HG02973 (cell line): Measurements from ENCODE around the gene NEGR1.
A peak's percentile ranks its signal among the peaks of the same experiment; 100 is the strongest.

Source experiments
- ATAC-seq: cut with Tn5 transposase; IDR thresholded peaks from one replicate; pipeline ENCODE4 v1.9.1; 2021; ENCODE audit warnings: moderate library complexity; ENCODE audit not compliant: unreplicated experiment

The NEGR1 gene

DNA sequence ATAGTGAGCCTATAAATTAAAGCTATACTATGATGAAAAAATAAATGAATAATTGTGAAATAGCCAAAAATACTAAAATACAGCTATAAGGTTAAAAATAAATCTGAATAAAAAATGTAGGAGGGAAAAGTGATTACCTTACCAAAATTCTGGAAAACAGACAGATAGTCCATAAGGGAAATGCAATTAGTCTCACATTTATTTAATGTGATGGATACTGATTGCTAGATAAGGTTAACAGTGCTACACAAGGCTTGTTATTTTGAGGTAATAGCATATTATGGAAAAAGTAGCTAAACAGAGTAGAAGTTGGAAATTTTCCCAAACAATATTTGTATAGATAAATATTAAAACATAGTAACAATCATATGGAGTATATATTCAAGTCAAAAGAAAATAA, 413.0 kb downstream of the NEGR1 start:
- no peak for ATAC-seq

DNA sequence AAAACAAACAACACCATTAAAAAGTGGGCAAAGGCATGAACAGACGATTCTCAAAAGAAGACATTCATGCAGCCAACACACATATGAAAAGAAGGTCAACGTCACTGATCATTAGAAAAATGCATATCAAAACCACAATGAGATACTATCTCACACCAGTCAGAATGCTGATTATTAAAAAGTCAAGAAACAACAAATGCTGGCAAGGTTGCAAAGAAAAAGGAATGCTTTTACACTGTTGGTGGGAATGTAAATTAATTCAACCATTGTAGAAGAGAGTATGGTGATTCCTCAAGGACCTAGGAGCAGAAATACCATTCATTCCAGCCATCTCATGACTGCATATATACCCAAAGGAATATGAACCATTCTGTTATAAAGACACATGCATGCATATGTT, 419.6 kb downstream of the NEGR1 start:
- no peak for ATAC-seq

- ATAC-seq = no peak
Observed at GRCh38 chr1:71861022-71861421, 421.3 kb downstream of the NEGR1 start.

DNA sequence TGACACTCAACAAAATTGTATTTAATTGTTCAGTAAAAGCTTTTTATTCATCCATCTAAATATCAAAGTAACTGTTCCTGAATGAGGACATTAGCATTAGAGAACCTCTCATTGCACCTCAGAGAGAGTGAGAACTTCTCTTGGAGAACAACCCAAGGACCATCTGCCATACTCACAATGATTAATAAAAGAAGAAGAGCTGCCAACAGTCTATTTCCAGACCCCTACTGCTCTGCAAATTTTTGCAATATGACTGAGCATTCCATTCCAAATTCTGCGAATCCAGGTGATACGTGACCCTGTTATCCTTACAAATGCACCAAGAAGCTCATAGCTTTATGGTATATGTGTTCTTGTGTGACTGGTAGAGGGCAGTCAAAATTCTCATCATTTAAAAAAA, 422.5 kb downstream of the NEGR1 start:
- ATAC-seq = no peak

GRCh38 chr1:71857862-71858261, 424.5 kb downstream of the NEGR1 start:
- no peak for ATAC-seq

- ATAC-seq = no peak
Observed at GRCh38 chr1:71853360-71853759, 429.0 kb downstream of the NEGR1 start.

DNA sequence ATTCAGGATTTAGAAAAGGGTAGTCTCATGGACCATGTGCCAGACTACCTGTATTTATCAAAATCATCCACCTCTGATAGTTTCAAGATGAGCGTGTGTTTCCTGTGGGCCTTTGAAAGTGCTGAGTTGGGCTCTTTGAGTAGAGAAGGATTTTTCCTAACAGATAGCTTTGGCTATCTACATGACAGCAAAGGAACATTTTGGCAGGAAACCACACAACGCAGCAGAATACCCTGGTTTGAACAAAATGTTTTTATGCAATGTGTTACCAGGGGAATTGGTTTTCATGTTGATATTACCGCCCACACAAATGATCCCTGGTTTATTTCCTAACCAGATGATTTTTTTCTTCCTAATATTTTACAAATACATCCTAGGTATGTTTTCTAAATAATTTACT, 431.4 kb downstream of the NEGR1 start:
- ATAC-seq = no peak

DNA sequence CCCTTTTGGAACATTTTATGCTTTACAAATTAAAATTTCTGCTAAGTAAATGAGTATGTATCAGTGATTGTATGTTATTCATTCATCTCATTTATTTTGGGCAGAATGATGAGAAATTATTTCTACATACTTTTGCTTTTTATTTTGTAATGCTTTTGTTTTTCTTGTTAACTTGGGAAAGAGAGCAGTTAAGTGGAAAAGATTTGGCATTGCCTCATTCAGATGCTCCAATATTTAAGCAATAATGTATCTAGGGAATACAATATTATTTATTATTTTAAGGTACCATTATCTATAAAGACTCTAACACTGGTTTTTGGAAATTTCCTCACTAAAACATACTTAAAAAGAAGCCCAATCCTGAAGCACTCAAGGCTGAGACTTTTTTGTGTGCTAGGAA, 431.8 kb downstream of the NEGR1 start:
- ATAC-seq = no peak

DNA sequence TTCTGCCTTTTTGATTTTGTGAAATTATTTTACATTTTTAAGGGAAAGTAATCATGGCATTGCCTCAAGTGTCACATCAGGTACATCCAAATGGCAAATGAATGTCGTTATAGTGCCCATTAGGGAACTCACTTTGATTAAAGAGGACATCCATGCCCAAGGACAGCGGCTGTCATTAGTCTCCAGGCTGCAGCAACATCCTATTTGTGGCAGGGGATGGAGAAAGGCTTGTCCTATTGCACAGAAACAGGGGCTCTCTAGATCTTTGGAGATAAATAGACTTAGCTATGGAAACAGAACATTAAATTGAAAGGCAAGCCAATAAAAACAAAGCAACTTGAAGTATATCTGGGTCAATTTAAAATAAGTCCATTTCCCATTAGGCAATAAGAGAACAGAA, 439.3 kb downstream of the NEGR1 start:
- no peak for ATAC-seq

DNA sequence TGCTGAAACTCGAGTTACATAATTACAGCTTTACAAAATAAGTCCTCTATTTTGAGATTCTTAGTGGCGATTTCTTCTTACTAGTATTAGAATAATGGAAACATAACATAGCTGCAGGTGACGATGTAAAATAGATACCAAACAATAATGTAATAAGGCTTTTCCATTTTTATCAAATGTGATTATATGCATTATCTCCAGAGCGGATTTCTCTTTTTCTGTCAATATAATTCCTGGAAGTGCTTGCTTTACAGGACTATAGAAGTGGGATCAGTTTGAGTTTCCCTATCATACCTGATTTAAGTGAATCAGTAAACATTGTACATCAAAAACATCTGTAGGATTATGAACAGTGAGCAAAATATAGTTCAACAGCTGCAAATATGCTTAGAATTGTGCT, 442.5 kb downstream of the NEGR1 start:
- no peak for ATAC-seq

- no peak for ATAC-seq
Observed at GRCh38 chr1:71836904-71837303, 445.4 kb downstream of the NEGR1 start.

DNA sequence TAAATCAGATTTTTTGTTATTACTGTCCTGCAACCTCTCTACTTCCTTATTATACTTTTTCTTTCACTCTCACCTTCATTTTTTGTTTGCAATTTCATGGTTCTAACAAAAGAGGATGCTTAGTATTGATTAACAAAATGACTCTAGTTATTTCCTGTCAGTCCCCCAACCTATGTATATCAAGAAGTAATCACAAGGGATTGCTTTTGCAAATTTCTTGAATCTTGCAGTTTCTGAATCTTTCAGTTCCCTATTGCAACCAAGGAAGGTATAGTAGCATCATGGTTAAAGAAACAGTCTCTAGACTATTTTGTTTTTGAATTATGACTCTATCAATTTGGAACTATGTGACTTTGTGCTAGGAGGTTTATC, 446.9 kb downstream of the NEGR1 start:
- peak; percentile 81 for ATAC-seq

- ATAC-seq = no peak
Observed at GRCh38 chr1:71834601-71835441, 447.5 kb downstream of the NEGR1 start.

DNA sequence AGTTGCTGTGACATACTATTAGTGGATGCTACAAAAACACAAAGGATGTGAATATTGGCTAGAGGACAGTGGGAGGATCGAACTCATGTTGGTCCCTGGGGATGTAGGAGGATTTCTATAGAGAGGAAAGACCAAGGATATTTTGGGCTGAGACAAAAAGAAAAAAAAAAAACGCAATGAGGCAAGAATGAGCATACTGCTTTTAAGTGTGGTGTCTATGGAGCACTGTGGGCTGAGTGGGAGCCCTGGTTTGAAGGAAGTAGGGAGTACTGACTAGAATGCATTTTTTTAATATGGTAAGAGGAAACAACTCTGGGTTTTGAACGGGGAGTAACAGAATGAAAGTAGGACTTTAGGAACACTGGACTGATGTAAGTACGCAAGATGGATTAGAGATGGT, 450.7 kb downstream of the NEGR1 start:
- ATAC-seq = no peak

DNA sequence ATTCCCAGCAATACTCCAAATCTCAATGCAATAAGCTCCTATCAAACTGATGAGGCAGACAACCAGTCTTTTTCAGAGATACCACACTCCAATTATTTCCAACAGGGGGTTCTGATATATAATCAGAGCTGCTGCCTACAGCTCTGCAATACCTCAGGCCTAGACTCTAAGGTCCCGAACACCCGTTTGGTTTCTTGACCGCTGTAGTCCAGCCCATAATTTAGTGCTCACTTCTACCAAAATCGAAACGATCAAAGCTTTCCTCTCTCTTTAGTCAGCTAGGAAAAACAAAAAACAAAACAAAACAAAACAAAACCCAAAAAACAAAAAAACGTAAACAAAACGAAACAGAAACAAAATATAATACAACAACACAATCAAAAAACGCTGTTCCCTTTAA, 453.0 kb downstream of the NEGR1 start:
- no peak for ATAC-seq

DNA sequence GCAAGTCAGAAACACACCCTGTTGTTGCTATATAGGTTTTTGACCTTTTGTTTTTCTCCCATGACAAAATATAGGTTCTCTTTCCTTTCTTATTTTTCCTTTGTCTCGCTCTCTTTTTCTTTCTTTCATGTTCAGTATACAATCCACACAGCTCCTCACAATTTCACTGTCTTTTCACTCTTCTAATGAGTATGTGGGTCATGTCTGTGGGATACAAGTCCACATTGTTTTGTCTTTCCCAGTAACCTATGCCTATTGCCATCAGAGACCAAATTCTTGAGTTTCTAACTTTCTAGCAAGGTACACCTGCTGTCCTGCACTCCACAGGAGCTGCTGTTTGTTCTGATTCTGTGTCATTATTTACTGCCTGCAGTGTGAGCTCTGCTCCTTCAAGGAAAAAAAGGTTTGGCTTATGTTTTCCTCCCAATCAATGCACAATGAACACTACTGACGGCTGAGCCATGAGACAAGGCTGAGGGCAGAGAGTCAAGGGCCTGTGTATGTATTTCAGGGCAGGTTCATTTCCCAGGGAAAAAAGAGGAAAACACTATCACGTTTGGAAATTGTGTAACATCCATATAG, 453.8 kb downstream of the NEGR1 start:
- ATAC-seq = no peak

DNA sequence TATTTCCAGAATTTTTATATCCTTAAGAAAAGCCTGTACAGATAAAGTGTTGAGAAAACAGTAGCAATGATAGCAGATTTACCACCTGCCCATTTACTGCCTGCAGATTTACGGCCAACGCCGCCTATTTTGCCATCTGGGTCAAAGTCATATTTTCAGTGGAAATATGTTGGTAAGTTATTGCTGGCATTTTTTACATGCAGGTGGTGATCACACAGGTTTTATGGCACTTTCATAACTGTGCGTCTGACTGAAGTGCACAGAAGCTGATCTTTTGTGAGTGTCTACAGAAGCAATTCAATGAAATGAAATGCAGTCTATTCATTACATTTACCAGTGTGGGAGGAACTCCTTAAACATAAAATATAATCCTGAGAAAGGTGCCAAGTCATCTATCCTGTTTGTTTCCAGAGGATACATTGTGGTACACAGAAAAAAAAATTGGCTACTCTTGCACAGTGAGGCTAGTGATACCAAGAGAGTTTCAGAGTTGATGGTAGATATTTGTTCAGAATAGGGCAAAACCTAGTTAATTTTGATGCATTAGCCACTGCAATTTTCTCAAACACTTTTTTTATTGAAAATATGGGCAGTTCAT, 458.5 kb downstream of the NEGR1 start:
- ATAC-seq = no peak

GRCh38 chr1:71817028-71817427, 465.3 kb downstream of the NEGR1 start:
- ATAC-seq = no peak

GRCh38 chr1:71809085-71809484, 473.3 kb downstream of the NEGR1 start:
- ATAC-seq = no peak

- no peak for ATAC-seq
Observed at GRCh38 chr1:71804140-71804539, 478.2 kb downstream of the NEGR1 start.

DNA sequence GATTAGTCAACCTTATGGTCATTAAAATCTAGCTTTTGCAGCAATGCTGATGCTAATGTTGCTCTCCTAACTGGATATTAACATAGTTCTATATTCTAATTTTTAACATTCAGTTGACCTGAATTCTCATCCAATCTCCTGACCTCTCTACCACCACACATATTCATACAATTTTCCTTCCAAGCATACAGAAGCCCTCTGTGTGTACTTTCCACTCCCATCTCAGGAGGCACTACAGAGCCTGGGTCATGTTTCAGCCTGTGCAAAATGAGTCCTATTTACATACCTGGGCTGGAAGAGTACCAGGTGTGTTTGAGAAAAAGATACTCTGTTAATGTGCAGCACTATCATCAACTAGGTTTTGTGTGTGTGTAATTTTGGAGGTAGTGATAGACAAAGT, 486.3 kb downstream of the NEGR1 start:
- ATAC-seq = no peak

DNA sequence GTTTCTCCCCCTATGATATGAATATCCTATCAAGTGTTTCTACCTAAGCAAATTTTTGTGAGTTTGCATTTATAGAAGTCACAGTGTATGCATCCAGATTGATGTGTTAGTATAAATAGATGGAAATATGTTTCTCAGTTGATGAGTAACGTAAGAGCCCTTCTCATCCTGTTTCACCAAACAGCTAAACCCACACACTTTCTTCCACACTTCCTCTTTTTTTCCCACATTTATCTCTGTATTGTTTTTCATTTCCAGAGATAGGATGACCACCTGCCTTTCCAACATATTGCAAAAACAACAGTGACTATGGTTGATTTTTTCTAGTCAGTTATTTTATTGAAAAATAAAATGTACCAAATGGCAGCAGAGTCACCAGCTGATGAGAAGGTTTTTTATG, 490.1 kb downstream of the NEGR1 start:
- ATAC-seq = no peak
